PC-9 (cell line): Measurements from ENCODE around the gene MOSPD2. TPM values are rescaled to one million over a fixed set of nuclear protein-coding genes. Genes with fewer than 3 reads are reported as not detected.

ENCODE experiments used
- BruUV-seq: library from RNA; stranded (reverse); fragments of 400-500 nt; replicated peaks from 2 replicates; lab custom pipeline; 2021; lab: Mats Ljungman, UMichigan
- CTCF ChIA-PET: fragments of 300-600 bp; sonication (Branson Sonifier 250); formaldehyde crosslinking; loops from one replicate; lab custom pipeline; 2022; ENCODE audit warnings: antibody characterized with exemption; lab: Charles Lee
- POLR2A ChIA-PET: fragments of 300-600 bp; sonication (Branson Sonifier 250); formaldehyde crosslinking; loops from one replicate; lab custom pipeline; 2022; ENCODE audit warnings: antibody characterized with exemption; ENCODE audit not compliant: unreplicated experiment; lab: Charles Lee
- DNase-seq, 2 experiments: peaks; one replicate each; pipeline versions ENCODE4 v3.0.0 to v3.0.0-alpha.2; 2015 to 2022; ENCODE audit warnings: mixed read lengths in 1 of 2
- H2AFZ ChIP-seq: fragments of 200-600 bp; sonication (generic); 2 replicates; pipeline ENCODE4 v1.8.1; 2017; ENCODE audit warnings: antibody characterized with exemption
- H3F3A ChIP-seq: fragments of 200-600 bp; sonication (generic); 2 replicates; pipeline ENCODE4 v1.8.1; 2017; ENCODE audit warnings: antibody characterized with exemption, mild to moderate bottlenecking, low read depth; ENCODE audit not compliant: insufficient read depth
- H3K27ac ChIP-seq: fragments of 200-600 bp; sonication (generic); 2 replicates; pipeline ENCODE4 v1.6.1; 2016; ENCODE audit warnings: mixed run types
- H3K27me3 ChIP-seq: fragments of 200-600 bp; sonication (generic); 2 replicates; pipeline ENCODE4 v1.6.1; 2016; ENCODE audit warnings: low read depth, mixed run types; ENCODE audit not compliant: insufficient read depth
- H3K36me3 ChIP-seq: fragments of 200-600 bp; sonication (generic); 2 replicates; pipeline ENCODE4 v1.6.1; 2016; ENCODE audit warnings: low read depth, mixed run types
- H3K4me1 ChIP-seq: fragments of 200-600 bp; sonication (generic); replicated peaks from 2 replicates; pipeline ENCODE4 v1.6.1; 2016; ENCODE audit warnings: mixed run types; ENCODE audit not compliant: insufficient read depth
- H3K4me2 ChIP-seq: fragments of 200-600 bp; sonication (generic); 2 replicates; pipeline ENCODE4 v1.6.1; 2017; ENCODE audit warnings: mixed run types
- H3K4me3 ChIP-seq: fragments of 200-600 bp; sonication (generic); 2 replicates; pipeline ENCODE4 v1.6.1; 2016; ENCODE audit warnings: mixed run types
- H3K79me2 ChIP-seq: fragments of 200-600 bp; sonication (generic); 2 replicates; pipeline ENCODE4 v1.6.1; 2017; ENCODE audit warnings: low read depth, mixed run types
- H3K9me2 ChIP-seq: fragments of 200-600 bp; sonication (generic); 2 replicates; pipeline ENCODE4 v1.8.1; 2017; ENCODE audit warnings: mild to moderate bottlenecking; ENCODE audit not compliant: insufficient read depth
- H3K9me3 ChIP-seq: fragments of 200-600 bp; sonication (generic); 2 replicates; pipeline ENCODE4 v1.8.1; 2016; ENCODE audit warnings: low read depth; ENCODE audit not compliant: insufficient read depth
- H4K20me1 ChIP-seq: fragments of 200-600 bp; sonication (generic); 2 replicates; pipeline ENCODE4 v1.8.1; 2017; ENCODE audit not compliant: insufficient read depth
- EZH2 ChIP-seq: fragments of 200-600 bp; sonication (generic); IDR thresholded peaks from 2 replicates; pipeline ENCODE4 v1.8.0; 2017; ENCODE audit warnings: antibody characterized with exemption, low read depth
- intact Hi-C: fragments of 100-400 bp; cut with micrococcal nuclease; formaldehyde crosslinking; loops from one replicate; pipeline ENCODE4 v1.10.0; 2022; ENCODE audit not compliant: unreplicated experiment
- total RNA-seq: library from RNA; stranded (reverse); gene quantifications from 2 replicates; pipeline ENCODE4 v1.2.3, GENCODE V29; 2021
- TF ChIP-seq, protein P1 (sequence below): fragments of 200-600 bp; sonication (generic); conservative IDR thresholded peaks from 2 replicates; pipeline ENCODE4 v1.6.1; 2017; ENCODE audit warnings: mixed run types, antibody characterized with exemption, mild to moderate bottlenecking, moderate library complexity

MOSPD2 gene
- total RNA-seq, 1 experiment from 2014 or later = 19.4 TPM

DNA sequence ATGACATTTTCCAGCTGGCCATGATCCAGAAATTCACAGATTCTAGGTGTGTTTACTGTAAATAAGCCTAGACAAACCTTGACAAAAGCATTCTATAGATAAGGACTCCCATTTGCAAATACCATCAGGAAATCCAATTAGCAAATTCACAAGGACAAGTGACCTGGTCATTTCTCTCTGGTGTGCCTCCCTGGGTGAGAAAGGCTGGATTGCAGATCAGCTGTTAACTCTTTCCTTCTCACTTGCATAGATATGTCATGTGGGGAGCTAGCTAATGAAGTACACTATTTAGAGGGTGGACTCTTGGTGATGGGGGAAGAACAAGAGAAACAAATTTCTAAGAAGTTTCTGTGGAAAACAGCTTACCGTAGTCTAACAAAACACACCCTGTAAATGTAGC lies 58.9 kb downstream of the MOSPD2 start:
- H3K27ac ChIP-seq = no peak overlapping the region
- H3K4me3 ChIP-seq = no peak overlapping the region
- no peaks in the 10 kb centered on the region for H3F3A ChIP-seq
- intact Hi-C loops = no loop called here
- TF ChIP-seq, protein P1, sequence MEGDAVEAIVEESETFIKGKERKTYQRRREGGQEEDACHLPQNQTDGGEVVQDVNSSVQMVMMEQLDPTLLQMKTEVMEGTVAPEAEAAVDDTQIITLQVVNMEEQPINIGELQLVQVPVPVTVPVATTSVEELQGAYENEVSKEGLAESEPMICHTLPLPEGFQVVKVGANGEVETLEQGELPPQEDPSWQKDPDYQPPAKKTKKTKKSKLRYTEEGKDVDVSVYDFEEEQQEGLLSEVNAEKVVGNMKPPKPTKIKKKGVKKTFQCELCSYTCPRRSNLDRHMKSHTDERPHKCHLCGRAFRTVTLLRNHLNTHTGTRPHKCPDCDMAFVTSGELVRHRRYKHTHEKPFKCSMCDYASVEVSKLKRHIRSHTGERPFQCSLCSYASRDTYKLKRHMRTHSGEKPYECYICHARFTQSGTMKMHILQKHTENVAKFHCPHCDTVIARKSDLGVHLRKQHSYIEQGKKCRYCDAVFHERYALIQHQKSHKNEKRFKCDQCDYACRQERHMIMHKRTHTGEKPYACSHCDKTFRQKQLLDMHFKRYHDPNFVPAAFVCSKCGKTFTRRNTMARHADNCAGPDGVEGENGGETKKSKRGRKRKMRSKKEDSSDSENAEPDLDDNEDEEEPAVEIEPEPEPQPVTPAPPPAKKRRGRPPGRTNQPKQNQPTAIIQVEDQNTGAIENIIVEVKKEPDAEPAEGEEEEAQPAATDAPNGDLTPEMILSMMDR = no peak
- no peak for TF ChIP-seq EZH2
- no peaks in the 10 kb centered on the region for H3K9me3 ChIP-seq
- no peaks in the 10 kb centered on the region for H3K27me3 ChIP-seq
- no peak overlapping the region for H3K4me2 ChIP-seq
- ChIA-PET POLR2A (interaction anchor here (0.5 kb wide), 1 partner anchor 42 kb away, joined by 14 read pairs; no protein-coding TSS in a partner anchor), CTCF (no interaction called here)
- BruUV-seq = no TSS peak
- no peak for DNase-seq
- 0 out of 2 replicates have a peak, but pooled peaks cover 7% of the 10 kb centered on the region for H3K4me1 ChIP-seq
- no peaks in the 10 kb centered on the region for H3K79me2 ChIP-seq
- no peak overlapping the region for H2AFZ ChIP-seq
- no peaks in the 10 kb centered on the region for H3K9me2 ChIP-seq
- no peaks in the 10 kb centered on the region for H3K36me3 ChIP-seq
- no peaks in the 10 kb centered on the region for H4K20me1 ChIP-seq

DNA sequence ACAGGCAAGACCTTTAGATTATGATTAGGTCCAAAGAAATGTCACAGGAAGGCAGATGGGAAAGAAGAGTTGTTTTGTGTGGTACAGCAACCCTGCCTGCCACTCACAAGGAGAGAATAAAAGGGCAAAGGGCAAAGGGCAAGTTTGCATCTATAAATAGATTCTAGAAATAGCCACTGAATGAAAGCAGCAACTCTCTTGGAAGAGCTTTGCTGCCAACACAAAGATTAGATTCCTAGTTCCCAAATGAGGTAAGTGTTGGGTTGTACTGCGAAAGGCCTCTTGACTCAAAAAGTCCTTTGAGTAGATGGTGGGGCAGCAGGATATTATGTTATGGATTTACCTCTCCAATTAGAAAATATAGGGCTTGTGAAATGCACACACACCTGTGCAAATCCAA lies 61.2 kb downstream of the MOSPD2 start:
- no peak overlapping the region for H2AFZ ChIP-seq
- no peaks in the 10 kb centered on the region for H3K9me2 ChIP-seq
- intact Hi-C loops = no loop called here
- POLR2A ChIA-PET = no interaction called here
- CTCF ChIA-PET = no interaction called here
- BruUV-seq = no TSS peak
- H3F3A ChIP-seq = no peaks in the 10 kb centered on the region
- no peak overlapping the region for H3K4me2 ChIP-seq
- H3K27ac ChIP-seq = no peak overlapping the region
- no peak for DNase-seq
- no peak overlapping the region for H3K4me3 ChIP-seq
- 0 out of 2 replicates have a peak, but pooled peaks cover 7% of the 10 kb centered on the region for H3K4me1 ChIP-seq
- no peaks in the 10 kb centered on the region for H3K9me3 ChIP-seq
- H3K36me3 ChIP-seq = no peaks in the 10 kb centered on the region
- TF ChIP-seq, protein P1 = no peak
- no peak for TF ChIP-seq EZH2
- H3K27me3 ChIP-seq = no peaks in the 10 kb centered on the region
- H4K20me1 ChIP-seq = no peaks in the 10 kb centered on the region
- no peaks in the 10 kb centered on the region for H3K79me2 ChIP-seq

DNA sequence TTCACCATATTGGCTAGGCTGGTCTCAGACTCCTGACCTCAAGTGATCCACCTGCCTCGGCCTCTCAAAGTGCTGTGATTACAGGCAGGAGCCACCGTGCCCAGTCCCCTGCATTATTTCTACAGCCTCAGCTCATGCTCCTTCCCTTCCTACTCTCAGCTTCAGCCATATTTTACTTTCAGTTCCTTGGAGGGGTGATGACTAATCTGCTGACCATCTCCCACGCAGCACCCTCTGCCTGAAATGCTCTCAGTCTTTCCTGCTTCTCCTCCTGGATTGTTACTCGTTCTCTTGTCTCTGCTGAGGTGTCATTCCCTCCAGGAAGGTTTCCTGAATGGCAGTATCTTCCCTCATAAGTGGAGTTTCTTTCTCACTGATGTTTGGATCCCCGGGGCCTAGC lies 63.3 kb downstream of the MOSPD2 start:
- ChIA-PET CTCF (no interaction called here), POLR2A (no interaction called here)
- Histone ChIP-seq H3K4me1 (0 out of 2 replicates have a peak, but pooled peaks cover 7% of the 10 kb centered on the region), H3F3A (no peaks in the 10 kb centered on the region), H3K4me3 (no peak overlapping the region), H3K36me3 (no peaks in the 10 kb centered on the region), H3K27ac (0 out of 2 replicates have a peak overlapping the region, but pooled peaks have one; percentile 18), H3K9me3 (no peaks in the 10 kb centered on the region), H3K27me3 (no peaks in the 10 kb centered on the region), H3K9me2 (no peaks in the 10 kb centered on the region), H3K4me2 (peak overlapping the region; percentile 33), H3K79me2 (no peaks in the 10 kb centered on the region), H4K20me1 (no peaks in the 10 kb centered on the region), H2AFZ (peak overlapping the region; percentile 72)
- intact Hi-C loops = no loop called here
- TF ChIP-seq, protein P1 = no peak
- no peak for TF ChIP-seq EZH2
- no TSS peak for BruUV-seq
- DNase-seq = peak; percentile 5 to 39
